ENCODE data around the gene CHD1. TPM values are rescaled to one million over a fixed set of nuclear protein-coding genes. Genes with fewer than 3 reads are reported as not detected.

Gene CHD1
- total RNA-seq, 4 donors from 2014 or later = 43.5 to 120 (median 69.5) TPM

DNA sequence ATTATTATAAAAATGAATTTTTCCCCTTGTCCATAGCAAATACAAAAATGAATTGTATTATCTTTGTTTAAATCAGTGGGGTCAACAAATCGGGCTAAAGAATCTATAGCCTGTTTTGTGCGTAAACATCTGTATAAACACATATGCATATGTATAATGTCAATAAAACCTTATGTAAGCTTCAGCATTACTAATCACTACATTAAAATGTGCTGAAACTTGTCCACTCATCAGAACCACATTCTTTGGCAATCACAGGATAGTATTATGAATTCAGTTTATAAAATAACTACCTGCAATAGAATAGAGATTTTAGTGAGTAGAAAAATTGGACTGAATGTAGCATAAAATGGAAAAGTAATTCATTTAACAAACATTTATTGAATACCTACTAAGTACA, 124.7 kb downstream of the CHD1 start:
- H3K27me3 ChIP-seq = no peaks in the 10 kb centered on the region
- H3K27ac ChIP-seq = no peak overlapping the region
- no peak for TF ChIP-seq POLR2A (IDR thresholded peaks at IDR 0.05)
- TF ChIP-seq, protein P1, sequence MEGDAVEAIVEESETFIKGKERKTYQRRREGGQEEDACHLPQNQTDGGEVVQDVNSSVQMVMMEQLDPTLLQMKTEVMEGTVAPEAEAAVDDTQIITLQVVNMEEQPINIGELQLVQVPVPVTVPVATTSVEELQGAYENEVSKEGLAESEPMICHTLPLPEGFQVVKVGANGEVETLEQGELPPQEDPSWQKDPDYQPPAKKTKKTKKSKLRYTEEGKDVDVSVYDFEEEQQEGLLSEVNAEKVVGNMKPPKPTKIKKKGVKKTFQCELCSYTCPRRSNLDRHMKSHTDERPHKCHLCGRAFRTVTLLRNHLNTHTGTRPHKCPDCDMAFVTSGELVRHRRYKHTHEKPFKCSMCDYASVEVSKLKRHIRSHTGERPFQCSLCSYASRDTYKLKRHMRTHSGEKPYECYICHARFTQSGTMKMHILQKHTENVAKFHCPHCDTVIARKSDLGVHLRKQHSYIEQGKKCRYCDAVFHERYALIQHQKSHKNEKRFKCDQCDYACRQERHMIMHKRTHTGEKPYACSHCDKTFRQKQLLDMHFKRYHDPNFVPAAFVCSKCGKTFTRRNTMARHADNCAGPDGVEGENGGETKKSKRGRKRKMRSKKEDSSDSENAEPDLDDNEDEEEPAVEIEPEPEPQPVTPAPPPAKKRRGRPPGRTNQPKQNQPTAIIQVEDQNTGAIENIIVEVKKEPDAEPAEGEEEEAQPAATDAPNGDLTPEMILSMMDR (IDR thresholded peaks at IDR 0.05) = no peak
- H3K4me3 ChIP-seq = no peak overlapping the region
- peaks cover 0 to 9% (median 0%) of the 10 kb centered on the region in 4 donors for H3K9me3 ChIP-seq
- no peaks in the 10 kb centered on the region for H3K36me3 ChIP-seq
- DNase-seq = no peak
- no peaks in the 10 kb centered on the region for H3K4me1 ChIP-seq

Small RNA genes lying within 50 kb of the gene (small RNA-seq; reads per million reads assigned to genes)
- 0 reads per million in 2 donors for gene RF00019
- 0 reads per million in 2 donors for gene RNU6-402P

Other genes starting within 250 kb of the CHD1 start
- gene RGMB, start 155.3 kb downstream of the CHD1 start, total RNA-seq = 100 to 1,000 TPM in 3 of 4 donors, 10 to 100 TPM in 1; 55.0 to 298 (median 138) TPM

All from Peyer's patch (tissue), 4 donors.